Stimulated activated naive CD4-positive, alpha-beta T cell (primary cell): Measurements from ENCODE around the gene AHCTF1.

ENCODE experiments used
- DNase-seq, 6 experiments: peaks; one replicate each; lab custom pipeline; 2025; lab: John Stamatoyannopoulos, UW

The AHCTF1 gene

DNA sequence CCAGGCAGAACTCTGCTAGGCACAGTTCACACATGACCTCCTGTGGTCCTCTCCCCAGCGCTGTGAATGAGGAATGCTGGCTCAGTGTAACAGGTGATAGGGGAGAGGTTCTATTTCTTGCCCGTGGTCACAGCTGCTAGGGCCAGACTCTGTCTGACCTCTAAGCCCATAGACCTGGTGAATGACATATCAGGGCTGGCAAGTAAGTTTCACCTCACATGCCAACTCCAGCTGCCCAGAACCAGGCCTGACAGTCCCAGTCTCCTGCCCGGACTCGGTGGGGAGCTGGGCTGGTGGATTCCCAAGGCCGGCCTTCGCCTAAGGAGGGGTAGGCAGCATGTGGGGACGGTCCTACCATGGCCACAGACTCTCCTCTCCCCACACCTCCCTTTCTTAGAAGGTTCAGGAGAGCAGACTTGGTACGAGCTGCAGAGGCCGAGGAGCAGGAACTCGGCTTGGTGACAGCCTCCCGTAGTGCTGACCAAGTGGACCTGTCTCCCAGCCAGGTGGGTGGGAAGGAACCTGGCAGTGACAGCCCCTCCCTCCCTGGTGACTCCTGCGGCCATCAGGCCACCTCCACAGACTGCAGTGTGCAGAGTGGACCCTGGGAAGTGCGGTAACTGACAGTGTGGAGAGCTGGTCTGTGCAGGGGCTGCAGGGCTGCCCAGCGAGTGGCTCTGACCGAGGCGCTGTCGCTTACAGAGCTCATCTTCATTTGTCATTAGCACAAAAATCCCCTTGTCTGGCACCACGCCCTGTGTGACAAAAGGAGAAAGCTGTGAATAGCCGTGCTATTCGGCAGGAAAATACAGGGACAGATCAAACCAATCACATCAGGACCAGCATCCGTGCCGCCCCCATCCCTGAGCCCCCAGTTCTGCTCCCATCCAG lies 132.9 kb downstream of the AHCTF1 start:
- no peak for DNase-seq

DNA sequence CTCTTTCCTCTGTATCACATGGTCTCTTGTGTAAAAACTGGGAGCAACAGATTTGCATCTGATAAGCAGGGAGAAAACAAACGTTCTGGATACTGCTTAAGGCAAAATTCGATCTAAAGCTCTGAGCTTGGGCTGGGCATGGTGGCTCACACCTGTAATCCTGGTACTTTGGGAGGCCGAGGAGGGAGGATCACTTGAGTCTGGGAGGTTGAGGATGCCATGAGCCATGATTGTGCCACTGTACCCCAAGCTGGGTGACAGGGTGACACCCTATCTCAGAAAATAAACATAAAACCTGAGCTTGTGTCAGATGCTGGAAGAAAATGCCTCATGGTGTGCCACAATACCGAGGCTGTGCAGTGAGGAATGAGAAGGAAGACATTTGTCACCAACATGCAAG lies 133.6 kb downstream of the AHCTF1 start:
- DNase-seq: no peak

DNA sequence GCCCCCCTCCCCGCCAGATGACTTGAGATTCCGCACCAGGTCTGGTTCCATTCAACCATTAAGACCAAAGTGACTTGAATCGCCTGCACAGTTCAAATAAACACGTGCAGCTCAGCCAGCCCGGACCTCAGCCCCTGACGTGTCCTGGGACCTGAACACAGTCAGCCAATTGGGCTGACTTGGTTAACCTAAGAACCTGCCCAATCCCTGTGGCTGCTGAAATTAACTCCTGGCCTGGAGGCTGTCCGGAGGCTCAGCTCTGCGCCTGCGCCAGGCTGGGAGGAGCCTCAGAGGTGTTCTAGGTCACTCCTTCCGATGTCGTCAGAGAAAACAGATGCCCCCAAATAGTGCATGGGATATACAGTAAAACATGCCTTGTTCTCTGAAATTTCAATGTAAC lies 134.2 kb downstream of the AHCTF1 start:
- no peak for DNase-seq

DNA sequence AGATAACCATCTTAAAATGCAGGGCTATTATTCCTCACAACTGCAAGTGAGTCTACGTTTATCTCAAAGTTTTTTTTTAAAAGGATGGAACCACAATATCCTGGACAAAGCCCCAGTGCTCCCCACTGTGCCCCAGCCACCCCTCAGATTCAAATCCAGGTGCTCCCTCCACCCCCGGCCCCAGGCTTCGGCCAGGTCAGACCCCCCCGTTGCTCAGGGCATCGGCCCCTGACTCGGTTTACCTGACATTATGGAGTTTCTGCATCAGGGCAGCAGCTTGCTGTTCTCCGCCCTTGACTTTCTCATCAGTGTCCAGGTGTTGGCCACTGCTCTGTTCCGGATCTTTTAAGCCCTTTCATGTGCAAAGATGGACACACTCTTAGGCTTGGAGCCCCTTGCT lies 134.6 kb downstream of the AHCTF1 start:
- no peak for DNase-seq

DNA sequence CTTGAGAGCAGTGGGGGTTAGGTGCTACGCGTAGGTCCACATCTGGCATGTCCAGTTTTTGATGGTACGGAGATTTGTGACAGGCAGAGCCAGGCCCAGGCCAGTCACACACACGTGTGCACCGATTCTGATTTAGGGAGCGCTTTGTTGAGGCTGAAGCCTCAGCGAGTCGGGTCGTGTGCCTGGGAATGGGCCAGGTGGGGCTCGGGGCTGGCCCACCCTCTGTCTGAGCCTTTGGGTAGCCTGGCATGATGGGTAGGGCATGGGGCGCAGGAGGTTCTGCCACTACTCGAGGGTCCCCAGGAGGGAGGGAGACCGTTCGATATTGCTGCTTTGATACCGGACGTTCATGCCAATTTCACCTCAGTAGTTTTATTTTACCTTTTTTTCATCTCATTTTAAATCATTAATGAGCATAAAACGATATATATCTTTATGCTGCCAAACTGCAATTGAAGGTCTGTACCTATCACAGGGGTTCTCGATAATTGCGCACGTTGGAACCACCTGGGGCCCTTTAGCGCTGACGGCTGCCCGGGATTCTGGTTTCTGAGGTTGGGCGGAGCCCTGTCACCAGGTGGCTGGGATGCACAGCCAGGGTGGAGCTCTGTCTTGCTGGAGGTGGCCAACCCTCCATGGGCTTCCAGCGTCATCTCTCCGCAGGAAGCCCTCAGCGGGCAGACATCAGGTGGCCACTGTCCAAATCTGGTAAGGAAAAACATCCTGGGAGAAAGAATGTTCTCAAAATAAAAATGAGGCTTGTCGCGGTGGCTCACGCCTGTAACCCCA lies 135.6 kb downstream of the AHCTF1 start:
- no peak for DNase-seq

DNA sequence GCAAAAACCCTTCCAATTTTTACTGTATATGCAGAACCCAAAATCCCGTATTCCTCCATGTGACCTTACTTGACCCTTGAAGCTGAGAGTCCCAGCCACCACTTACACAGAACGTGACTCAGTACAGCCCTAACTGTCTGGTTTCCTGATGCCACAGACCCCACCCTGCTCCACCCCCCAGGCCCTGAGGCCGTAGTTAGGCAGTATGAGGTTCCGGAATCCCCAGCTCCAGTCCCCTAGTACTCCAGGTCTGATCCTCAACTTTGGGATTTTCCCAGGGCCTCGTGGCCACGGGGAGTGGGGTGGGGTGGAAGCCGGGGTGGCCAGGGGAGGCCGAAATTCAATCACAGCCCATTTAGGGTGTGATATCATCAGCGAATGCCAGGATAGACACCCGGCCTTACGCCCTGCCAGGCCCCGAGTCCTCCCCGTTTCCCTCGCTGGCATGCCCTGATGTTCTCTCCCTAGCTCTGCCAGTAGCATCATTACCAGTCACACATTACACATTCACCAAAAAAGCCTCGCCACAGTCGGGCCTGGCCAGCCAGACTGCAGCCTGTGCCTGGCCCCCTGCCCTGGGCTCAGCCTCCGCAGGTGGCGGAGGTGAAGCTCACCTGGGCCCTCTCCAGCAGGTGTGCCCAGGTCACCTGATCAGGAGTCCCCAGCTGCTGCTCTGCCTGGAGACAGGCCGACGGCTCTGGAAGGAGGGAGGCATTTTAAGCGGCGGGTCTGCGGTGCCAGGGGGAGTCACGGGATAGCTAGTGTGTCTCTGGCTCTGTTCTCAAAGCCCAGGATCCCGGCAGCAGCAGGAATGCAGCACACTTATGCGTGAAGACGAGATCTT lies 136.7 kb downstream of the AHCTF1 start:
- DNase-seq: no peak

DNA sequence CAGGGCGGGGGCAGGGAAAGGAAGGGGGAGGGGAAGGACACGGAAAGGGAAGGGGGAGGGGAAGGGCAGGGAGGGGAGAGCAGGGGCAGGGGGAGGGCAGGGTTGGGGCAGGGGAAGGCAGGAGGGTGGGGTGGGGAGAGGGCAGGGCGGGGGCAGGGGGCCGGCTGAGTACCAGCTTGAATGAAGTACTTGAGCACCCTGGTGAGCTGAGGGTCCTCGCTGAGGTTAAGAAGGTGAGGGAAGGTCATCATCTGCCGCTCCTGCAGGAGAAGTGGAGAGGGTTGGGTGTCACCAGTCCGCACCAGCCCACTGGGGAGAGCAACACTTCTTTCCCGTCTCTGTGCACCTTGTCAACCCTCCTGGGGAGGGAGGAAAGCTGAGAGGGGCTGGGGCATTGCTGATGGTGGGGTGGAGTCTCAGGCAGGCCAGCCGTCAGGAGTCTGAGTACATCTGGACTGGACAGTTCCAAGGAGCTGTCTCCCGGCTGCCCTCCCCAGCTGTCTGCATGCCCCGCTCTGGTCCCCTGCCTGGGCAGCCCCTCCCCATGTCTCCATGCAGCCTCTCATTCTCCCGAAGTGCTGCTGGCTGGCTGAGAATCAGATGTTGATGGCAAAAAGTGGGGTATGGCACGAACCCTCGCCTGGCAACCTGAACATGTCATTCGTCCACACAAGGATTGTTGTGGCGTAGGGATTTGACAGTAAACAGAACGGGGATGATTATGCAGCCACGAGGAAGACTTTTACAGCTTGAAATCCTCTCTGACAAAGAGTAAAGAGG lies 137.5 kb downstream of the AHCTF1 start:
- no peak for DNase-seq

DNA sequence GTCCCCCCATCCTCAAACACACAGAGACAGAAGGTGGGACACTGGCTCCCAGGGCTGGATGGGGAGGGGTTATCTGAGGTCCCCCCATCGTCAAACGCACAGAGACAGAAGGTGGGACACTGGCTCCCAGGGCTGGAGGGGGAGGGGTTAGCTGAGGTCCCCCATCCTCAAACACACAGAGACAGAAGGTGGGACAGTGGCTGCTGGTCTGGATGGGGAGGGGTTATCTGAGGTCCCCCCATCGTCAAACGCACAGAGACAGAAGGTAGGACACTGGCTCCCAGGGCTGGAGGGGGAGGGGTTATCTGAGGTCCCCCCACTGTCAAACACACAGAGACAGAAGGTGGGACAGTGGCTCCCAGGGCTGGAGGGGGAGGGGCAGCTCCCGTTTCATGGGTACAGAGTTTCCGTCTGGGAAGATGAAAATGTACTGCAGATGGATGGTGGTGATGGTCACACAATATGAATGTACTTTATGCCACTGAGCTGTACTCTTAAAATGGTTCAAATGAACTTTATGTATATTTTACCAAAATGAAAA lies 138.3 kb downstream of the AHCTF1 start:
- DNase-seq: no peak

DNA sequence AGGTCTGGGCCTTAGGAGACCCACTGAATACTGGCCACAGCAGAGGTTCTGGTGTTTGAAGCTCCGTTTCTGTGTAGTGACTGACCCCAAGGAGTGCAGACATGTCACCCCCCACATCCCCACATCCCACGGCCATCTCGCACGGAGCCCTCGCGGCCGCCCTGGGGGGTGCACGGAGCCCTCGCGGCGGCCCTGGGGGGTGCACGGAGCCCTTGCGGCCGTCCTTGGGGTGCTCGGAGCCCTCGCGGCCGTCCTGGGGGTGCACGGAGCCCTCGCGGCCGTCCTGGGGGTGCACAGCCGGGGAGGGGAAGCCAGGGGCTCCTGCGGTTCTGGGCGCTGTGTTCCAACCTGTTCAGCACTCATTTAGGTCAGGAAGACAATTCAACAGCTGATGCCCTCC lies 139.1 kb downstream of the AHCTF1 start:
- no peak for DNase-seq

DNA sequence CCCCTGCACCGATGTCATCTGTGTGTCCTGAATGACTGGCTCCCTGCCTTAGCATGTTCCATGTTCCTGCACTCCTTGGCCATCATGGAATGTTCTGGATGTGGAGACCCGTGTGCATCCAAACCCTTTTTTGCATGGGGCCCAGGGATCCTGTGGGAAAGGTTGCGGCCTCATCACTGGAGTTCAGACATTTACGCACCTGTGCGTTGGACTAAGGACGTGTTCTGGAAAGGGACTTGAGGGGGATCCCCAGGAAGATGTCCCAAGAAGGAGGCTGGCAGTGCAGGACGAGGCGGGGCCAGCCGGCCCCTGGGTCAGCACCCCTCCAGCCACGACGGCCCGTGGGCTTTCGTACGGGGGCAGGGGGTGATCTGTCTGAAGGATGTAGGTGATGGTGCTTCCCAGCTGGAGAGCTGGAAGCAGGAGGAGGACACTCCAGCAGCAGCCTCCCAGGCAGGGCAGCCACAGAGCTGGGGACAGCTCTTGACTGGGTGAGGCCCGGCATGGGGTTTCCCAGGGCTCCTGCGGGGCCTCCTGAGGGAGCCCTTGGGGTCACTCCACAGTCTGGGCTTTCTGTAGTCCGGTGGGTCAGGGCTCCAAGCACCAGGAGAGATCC lies 140.3 kb downstream of the AHCTF1 start:
- DNase-seq: no peak

DNA sequence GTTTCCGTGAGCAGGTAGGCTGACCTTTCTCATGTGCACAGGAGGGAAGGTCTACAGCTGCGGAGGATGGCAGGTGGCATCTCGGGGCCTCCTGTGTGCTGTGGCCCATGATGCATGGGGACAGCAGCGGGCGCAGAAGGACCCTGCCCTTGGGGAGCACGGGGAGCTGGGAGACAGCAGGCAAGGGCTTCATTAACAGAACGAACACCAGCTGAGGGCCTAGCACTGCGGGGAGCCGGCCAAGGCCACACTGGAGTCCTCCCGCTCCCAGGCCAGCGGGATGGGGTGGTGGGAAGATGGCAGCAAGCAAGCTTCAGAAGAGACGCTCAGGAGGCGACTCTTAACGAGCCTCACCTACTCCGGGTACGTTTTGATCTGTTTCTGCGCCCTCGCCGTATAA lies 140.9 kb downstream of the AHCTF1 start:
- no peak for DNase-seq

DNA sequence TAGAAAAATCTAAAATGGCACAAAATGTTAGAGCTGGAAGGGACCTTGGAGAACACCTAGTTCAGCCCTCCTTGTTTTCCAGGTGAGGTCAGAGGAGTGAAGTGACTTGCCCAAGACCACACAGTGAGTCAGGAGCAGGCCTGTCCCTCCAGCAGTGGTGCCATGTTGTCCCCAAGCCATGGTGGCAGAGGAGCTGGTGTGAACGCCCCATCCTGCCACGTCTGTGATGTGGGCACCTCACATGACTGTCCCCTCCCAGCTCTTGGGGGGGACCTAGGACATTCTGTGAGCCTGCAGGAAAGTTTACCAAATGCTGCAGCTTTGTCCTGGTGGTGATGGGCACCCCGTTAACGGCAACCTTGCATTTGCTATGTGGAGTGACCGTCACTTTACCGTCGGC lies 141.4 kb downstream of the AHCTF1 start:
- DNase-seq: no peak

DNA sequence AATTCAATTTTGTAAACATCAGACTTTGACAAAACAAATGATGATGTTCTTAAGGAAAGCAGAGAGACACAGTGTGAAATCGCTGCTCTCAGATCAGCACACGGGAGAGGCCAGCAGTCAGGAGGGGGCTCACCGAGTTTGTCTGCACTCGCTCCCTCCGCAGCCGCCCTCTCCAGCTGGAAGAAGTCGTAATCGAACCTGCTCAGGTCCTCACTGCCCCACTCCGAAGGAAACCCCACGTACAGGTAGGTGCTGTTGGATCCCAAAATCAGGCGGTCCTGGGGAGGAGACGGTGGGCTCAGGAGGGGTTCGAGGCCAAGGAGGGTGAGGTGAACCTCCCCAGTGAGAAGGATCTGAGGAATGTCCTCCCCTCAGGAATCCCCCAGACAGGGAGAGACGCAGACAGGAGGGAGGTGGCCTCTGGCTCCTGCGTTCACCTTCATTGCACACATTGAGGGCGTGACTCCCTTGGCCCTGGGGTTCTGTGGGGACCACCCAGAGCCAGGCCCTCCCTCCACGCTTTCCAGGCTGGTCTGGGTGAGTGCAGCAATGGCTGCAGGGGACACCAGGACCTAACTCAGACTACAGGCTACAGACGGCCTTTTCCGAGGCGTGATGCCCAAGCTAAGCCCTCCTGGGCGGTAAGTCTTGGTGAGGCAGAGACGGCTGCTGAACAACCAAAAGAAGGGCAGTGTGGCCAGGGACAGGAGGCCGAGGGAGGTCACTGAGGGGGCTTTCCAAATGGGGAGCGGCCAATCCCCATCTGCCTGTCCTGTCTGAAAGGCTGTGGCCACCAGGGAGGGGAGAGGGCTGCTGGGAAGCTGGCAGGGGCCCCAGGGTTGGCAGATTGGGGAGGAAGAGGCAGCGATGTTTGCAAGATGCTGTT lies 142.1 kb downstream of the AHCTF1 start:
- DNase-seq: no peak
